ENCODE measurements around the gene PAK3. TPM values are rescaled to one million over a fixed set of nuclear protein-coding genes. Genes with fewer than 3 reads are reported as not detected.

PAK3 gene
- total RNA-seq, 4 donors from 2014 or later: 0.10 to 0.29 (median 0.26) TPM; not detected in 1

- no peak for ATAC-seq
- H3K4me3 ChIP-seq: no peak overlapping the region
- TF ChIP-seq POLR2A (IDR thresholded peaks at IDR 0.05) (no peak), CTCF (IDR thresholded peaks at IDR 0.05 in 4 of 5, conservative IDR thresholded peaks at IDR 0.05 in 1 of 5) (no peak)
- no peak overlapping the region for H3K27ac ChIP-seq
- H3K9me3 ChIP-seq: no peaks in the 10 kb centered on the region
- H3K27me3 ChIP-seq: no peaks in the 10 kb centered on the region
- H3K36me3 ChIP-seq: no peaks in the 10 kb centered on the region
- no peak for DNase-seq
- H3K4me1 ChIP-seq: no peaks in the 10 kb centered on the region
- in situ Hi-C loops (cut with MboI; ENCODE audit: low sequenced_read_pairs in 4 of 4): no loop called here
- intact Hi-C loops (cut with DNase I; ENCODE audit: low total_unique reads): no loop called here
These were observed 37.4 kb downstream of the PAK3 start for GRCh38 chrX:111133389-111133788.

GRCh38 chrX:111145878-111146277 lies 49.9 kb downstream of the PAK3 start:
- H3K4me3 ChIP-seq: no peak overlapping the region
- H3K4me1 ChIP-seq: no peaks in the 10 kb centered on the region
- ATAC-seq: no peak
- no peaks in the 10 kb centered on the region for H3K36me3 ChIP-seq
- H3K9me3 ChIP-seq: no peaks in the 10 kb centered on the region
- in situ Hi-C loops (cut with MboI; ENCODE audit: low sequenced_read_pairs in 4 of 4): no loop called here
- TF ChIP-seq POLR2A (IDR thresholded peaks at IDR 0.05) (no peak), CTCF (IDR thresholded peaks at IDR 0.05 in 4 of 5, conservative IDR thresholded peaks at IDR 0.05 in 1 of 5) (no peak)
- H3K27me3 ChIP-seq: peaks cover 0 to 9% (median 0%) of the 10 kb centered on the region in 3 donors
- no peak for DNase-seq
- H3K27ac ChIP-seq: no peak overlapping the region
- intact Hi-C loops (cut with DNase I; ENCODE audit: low total_unique reads): no loop called here

GRCh38 chrX:111151764-111152163 lies 55.8 kb downstream of the PAK3 start:
- H3K9me3 ChIP-seq: no peaks in the 10 kb centered on the region
- DNase-seq (no peak), ATAC-seq (no peak)
- no peaks in the 10 kb centered on the region for H3K36me3 ChIP-seq
- in situ Hi-C loops (cut with MboI; ENCODE audit: low sequenced_read_pairs in 4 of 4) (no loop called here), intact Hi-C loops (cut with DNase I; ENCODE audit: low total_unique reads) (no loop called here)
- H3K4me3 ChIP-seq: no peak overlapping the region
- H3K27ac ChIP-seq: no peak overlapping the region
- no peaks in the 10 kb centered on the region for H3K4me1 ChIP-seq
- TF ChIP-seq POLR2A (IDR thresholded peaks at IDR 0.05): no peak
- TF ChIP-seq CTCF (IDR thresholded peaks at IDR 0.05 in 4 of 5, conservative IDR thresholded peaks at IDR 0.05 in 1 of 5): no peak
- no peaks in the 10 kb centered on the region for H3K27me3 ChIP-seq

GRCh38 chrX:111159232-111159631 lies 63.2 kb downstream of the PAK3 start:
- in situ Hi-C loops (cut with MboI; ENCODE audit: low sequenced_read_pairs in 4 of 4) (no loop called here), intact Hi-C loops (cut with DNase I; ENCODE audit: low total_unique reads) (no loop called here)
- TF ChIP-seq POLR2A (IDR thresholded peaks at IDR 0.05) (no peak), CTCF (IDR thresholded peaks at IDR 0.05 in 4 of 5, conservative IDR thresholded peaks at IDR 0.05 in 1 of 5) (no peak)
- H3K4me3 ChIP-seq: no peak overlapping the region
- no peaks in the 10 kb centered on the region for H3K4me1 ChIP-seq
- peaks cover 0 to 6% (median 0%) of the 10 kb centered on the region in 3 donors for H3K27me3 ChIP-seq
- H3K27ac ChIP-seq: no peak overlapping the region
- no peaks in the 10 kb centered on the region for H3K9me3 ChIP-seq
- ATAC-seq: no peak
- DNase-seq: no peak
- H3K36me3 ChIP-seq: no peaks in the 10 kb centered on the region

- Histone ChIP-seq H3K9me3 (no peaks in the 10 kb centered on the region), H3K4me1 (no peaks in the 10 kb centered on the region), H3K4me3 (no peak overlapping the region), H3K27ac (no peak overlapping the region), H3K36me3 (no peaks in the 10 kb centered on the region), H3K27me3 (peaks cover 0 to 6% (median 0%) of the 10 kb centered on the region in 3 donors)
- ATAC-seq: no peak
- in situ Hi-C loops (cut with MboI; ENCODE audit: low sequenced_read_pairs in 4 of 4) (no loop called here), intact Hi-C loops (cut with DNase I; ENCODE audit: low total_unique reads) (no loop called here)
- TF ChIP-seq CTCF (IDR thresholded peaks at IDR 0.05 in 4 of 5, conservative IDR thresholded peaks at IDR 0.05 in 1 of 5) (no peak), POLR2A (IDR thresholded peaks at IDR 0.05) (no peak)
- DNase-seq: no peak
These were observed 68.7 kb downstream of the PAK3 start for GRCh38 chrX:111164728-111165127.

Measured in gastrocnemius medialis (tissue), 4 donors.